Measurements from ENCODE around the gene DIAPH3.
"Not testable (repeated sequence)": the region's sequence is repeated elsewhere in the genome, so short reads cannot be mapped to it uniquely, and the experiment has no call there.

Gene DIAPH3

GRCh38 chr13:60095300-60095699 lies 68.4 kb downstream of the DIAPH3 start:
- in situ Hi-C loops (cut with MboI; ENCODE audit: low sequenced_read_pairs), result no loop called here

GRCh38 chr13:60094385-60095088 lies 69.2 kb downstream of the DIAPH3 start:
- in situ Hi-C loops (cut with MboI; ENCODE audit: low sequenced_read_pairs), result no loop called here

GRCh38 chr13:60093425-60094019 lies 70.2 kb downstream of the DIAPH3 start:
- in situ Hi-C loops (cut with MboI; ENCODE audit: low sequenced_read_pairs), result no loop called here

GRCh38 chr13:60091573-60091972 lies 72.2 kb downstream of the DIAPH3 start:
- in situ Hi-C loops (cut with MboI; ENCODE audit: low sequenced_read_pairs), result no loop called here

- in situ Hi-C loops (cut with MboI; ENCODE audit: low sequenced_read_pairs), result no loop called here
Measured at GRCh38 chr13:60090574-60090973, 73.2 kb downstream of the DIAPH3 start.

- in situ Hi-C loops (cut with MboI; ENCODE audit: low sequenced_read_pairs), result not testable (repeated sequence)
Measured at GRCh38 chr13:60083780-60084179, 79.9 kb downstream of the DIAPH3 start.

GRCh38 chr13:60080850-60081249 lies 82.9 kb downstream of the DIAPH3 start:
- in situ Hi-C loops (cut with MboI; ENCODE audit: low sequenced_read_pairs), result no loop called here

- in situ Hi-C loops (cut with MboI; ENCODE audit: low sequenced_read_pairs), result no loop called here
Measured at GRCh38 chr13:60078226-60078625, 85.5 kb downstream of the DIAPH3 start.

GRCh38 chr13:60075850-60076249 lies 87.9 kb downstream of the DIAPH3 start:
- in situ Hi-C loops (cut with MboI; ENCODE audit: low sequenced_read_pairs), result no loop called here

GRCh38 chr13:60074397-60074796 lies 89.3 kb downstream of the DIAPH3 start:
- in situ Hi-C loops (cut with MboI; ENCODE audit: low sequenced_read_pairs), result no loop called here

- in situ Hi-C loops (cut with MboI; ENCODE audit: low sequenced_read_pairs), result no loop called here
Measured at GRCh38 chr13:60066226-60066625, 97.5 kb downstream of the DIAPH3 start.

- in situ Hi-C loops (cut with MboI; ENCODE audit: low sequenced_read_pairs), result no loop called here
Measured at GRCh38 chr13:60062502-60062901, 101.2 kb downstream of the DIAPH3 start.

- in situ Hi-C loops (cut with MboI; ENCODE audit: low sequenced_read_pairs), result no loop called here
Measured at GRCh38 chr13:60061737-60062136, 102.0 kb downstream of the DIAPH3 start.

- in situ Hi-C loops (cut with MboI; ENCODE audit: low sequenced_read_pairs), result no loop called here
Measured at GRCh38 chr13:60051754-60052285, 111.9 kb downstream of the DIAPH3 start.

GRCh38 chr13:60048353-60048752 lies 115.4 kb downstream of the DIAPH3 start:
- in situ Hi-C loops (cut with MboI; ENCODE audit: low sequenced_read_pairs), result not testable (repeated sequence)

- in situ Hi-C loops (cut with MboI; ENCODE audit: low sequenced_read_pairs), result no loop called here
Measured at GRCh38 chr13:60047918-60048317, 115.8 kb downstream of the DIAPH3 start.

GRCh38 chr13:60044321-60044720 lies 119.4 kb downstream of the DIAPH3 start:
- in situ Hi-C loops (cut with MboI; ENCODE audit: low sequenced_read_pairs), result no loop called here

- in situ Hi-C loops (cut with MboI; ENCODE audit: low sequenced_read_pairs), result no loop called here
Measured at GRCh38 chr13:60043262-60043661, 120.5 kb downstream of the DIAPH3 start.

- in situ Hi-C loops (cut with MboI; ENCODE audit: low sequenced_read_pairs), result not testable (repeated sequence)
Measured at GRCh38 chr13:60040668-60041067, 123.1 kb downstream of the DIAPH3 start.

GRCh38 chr13:60035874-60036273 lies 127.9 kb downstream of the DIAPH3 start:
- in situ Hi-C loops (cut with MboI; ENCODE audit: low sequenced_read_pairs), result no loop called here

- in situ Hi-C loops (cut with MboI; ENCODE audit: low sequenced_read_pairs), result no loop called here
Measured at GRCh38 chr13:60032851-60033250, 130.9 kb downstream of the DIAPH3 start.

- in situ Hi-C loops (cut with MboI; ENCODE audit: low sequenced_read_pairs), result no loop called here
Measured at GRCh38 chr13:60028021-60028420, 135.7 kb downstream of the DIAPH3 start.

Measured in hTERT RPE-1 (cell line).